Measurements from ENCODE around the gene PPRC1.

- no peak for TF ChIP-seq CTCF (IDR thresholded peaks at IDR 0.05; ENCODE audit: borderline replicate concordance, extremely low read depth, low read length, poor library complexity, severe bottlenecking)
- no peak for TF ChIP-seq EZH2 (IDR thresholded peaks at IDR 0.05; ENCODE audit: borderline replicate concordance, low read depth, low read length, severe bottlenecking)
Measured at GRCh38 chr10:102120991-102121738, 11.7 kb upstream of the PPRC1 start.

Data from DND-41 (cell line).